ENCODE results near the gene FBRSL1.

DNA sequence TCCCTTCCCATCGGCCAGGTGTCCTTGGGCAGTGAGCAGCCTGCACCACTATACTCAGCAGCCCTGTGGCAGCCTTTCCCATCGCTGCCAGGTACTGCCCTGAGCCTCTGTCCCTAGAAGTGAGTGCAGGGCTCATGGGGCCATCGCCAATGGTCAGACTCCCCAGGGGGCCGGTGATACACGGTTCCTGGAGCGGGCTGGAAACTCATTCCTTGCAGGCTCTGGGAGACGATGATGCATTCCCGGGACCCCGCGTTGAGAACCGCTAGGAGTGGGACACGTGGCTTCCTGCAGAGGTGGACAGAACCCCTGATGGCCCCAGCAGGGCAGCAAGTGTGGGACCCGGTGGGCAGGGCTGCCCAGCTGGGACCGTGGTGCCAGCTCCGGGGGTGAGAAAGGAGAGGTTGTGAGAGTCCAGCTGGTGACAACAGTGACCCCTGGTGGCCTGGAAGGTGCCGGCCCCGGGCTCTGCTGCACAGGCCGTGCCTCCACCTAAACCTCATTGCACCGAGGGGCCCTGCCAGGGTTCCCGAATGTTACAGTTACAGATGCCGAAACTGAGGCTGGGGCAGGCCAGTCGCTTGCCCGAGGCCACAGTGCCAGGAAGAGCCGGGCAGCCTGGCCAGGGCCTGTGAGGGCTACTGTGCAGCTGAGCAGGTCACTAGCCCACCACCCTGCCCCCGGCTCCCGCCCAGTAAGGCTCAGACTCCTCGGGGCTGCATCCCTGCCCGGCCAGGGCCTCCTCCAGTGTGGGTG lies 33.8 kb downstream of the FBRSL1 start:
- TF ChIP-seq SRF (IDR thresholded peaks at IDR 0.05; ENCODE audit: low read depth) (no peak), POLR2A (IDR thresholded peaks at IDR 0.05; ENCODE audit: borderline replicate concordance, extremely low read depth, insufficient read depth, insufficient read length) (no peak), CTCF (IDR thresholded peaks at IDR 0.05 in 2 of 3, conservative IDR thresholded peaks at IDR 0.05 in 1 of 3; ENCODE audit: borderline replicate concordance in 1 of 3, insufficient read depth in 1 of 3, low read depth in 2 of 3, low read length in 2 of 3) (peak; percentile 63 to 86 (median 81); a peak in 5 of 6 replicates), ATF3 (IDR thresholded peaks at IDR 0.05) (no peak), RAD21 (IDR thresholded peaks at IDR 0.05; ENCODE audit: low read depth) (peak; percentile 69; the same call in 1 of the 2 replicates)
